Panc1 (cell line): ENCODE data around the gene DEFB119.

Experiments
- POLR2AphosphoS5 ChIP-seq: IDR thresholded peaks from 2 replicates; pipeline ENCODE4 v1.6.1; 2012; ENCODE audit warnings: mild to moderate bottlenecking, low read depth, low read length, moderate library complexity
- SIN3A ChIP-seq: IDR thresholded peaks from 2 replicates; pipeline ENCODE4 v1.6.1; 2012; ENCODE audit warnings: low read depth, mild to moderate bottlenecking, low read length, moderate library complexity, borderline replicate concordance; ENCODE audit not compliant: insufficient read depth
- TCF7L2 ChIP-seq: IDR thresholded peaks from 2 replicates; pipeline ENCODE4 v1.6.1; 2011; ENCODE audit warnings: mild to moderate bottlenecking, low read depth, low read length, inconsistent platforms
- TF ChIP-seq, protein P1 (sequence below): fragments of 450-650 bp; IDR thresholded peaks from 2 replicates; pipeline ENCODE4 v1.5.1; 2017; ENCODE audit warnings: mild to moderate bottlenecking
- TF ChIP-seq, protein P2 (sequence below), 2 experiments: IDR thresholded peaks; 2 replicates each; pipeline ENCODE4 v1.6.1; 2011 to 2012; ENCODE audit warnings: low read depth in 2 of 2, control low read depth in 1 of 2, low read length in 1 of 2, mild to moderate bottlenecking in 1 of 2, moderate library complexity in 1 of 2; ENCODE audit not compliant: insufficient read depth in 1 of 2

DNA sequence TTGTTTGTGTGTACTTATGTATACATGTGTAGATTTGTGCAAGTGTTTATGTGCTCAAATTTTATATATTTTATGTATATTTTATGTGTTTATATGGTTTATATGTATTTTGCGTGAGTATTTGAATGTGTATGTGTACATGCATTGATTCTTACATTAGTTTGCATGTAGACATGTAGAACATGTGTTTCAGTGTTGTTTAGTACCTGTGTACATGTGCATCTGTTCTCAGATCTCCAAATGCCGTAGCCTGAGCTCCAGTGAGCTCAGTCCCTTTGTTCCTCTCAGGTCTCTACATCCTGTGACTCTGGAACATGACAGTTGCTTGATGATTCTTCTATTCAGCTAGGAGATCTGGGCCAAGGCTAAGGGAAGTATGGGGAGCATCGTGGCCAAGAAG lies 4.5 kb upstream of the DEFB119 start:
- TF ChIP-seq POLR2AphosphoS5 (no peak), TCF7L2 (no peak), SIN3A (no peak)
- TF ChIP-seq, protein P1, sequence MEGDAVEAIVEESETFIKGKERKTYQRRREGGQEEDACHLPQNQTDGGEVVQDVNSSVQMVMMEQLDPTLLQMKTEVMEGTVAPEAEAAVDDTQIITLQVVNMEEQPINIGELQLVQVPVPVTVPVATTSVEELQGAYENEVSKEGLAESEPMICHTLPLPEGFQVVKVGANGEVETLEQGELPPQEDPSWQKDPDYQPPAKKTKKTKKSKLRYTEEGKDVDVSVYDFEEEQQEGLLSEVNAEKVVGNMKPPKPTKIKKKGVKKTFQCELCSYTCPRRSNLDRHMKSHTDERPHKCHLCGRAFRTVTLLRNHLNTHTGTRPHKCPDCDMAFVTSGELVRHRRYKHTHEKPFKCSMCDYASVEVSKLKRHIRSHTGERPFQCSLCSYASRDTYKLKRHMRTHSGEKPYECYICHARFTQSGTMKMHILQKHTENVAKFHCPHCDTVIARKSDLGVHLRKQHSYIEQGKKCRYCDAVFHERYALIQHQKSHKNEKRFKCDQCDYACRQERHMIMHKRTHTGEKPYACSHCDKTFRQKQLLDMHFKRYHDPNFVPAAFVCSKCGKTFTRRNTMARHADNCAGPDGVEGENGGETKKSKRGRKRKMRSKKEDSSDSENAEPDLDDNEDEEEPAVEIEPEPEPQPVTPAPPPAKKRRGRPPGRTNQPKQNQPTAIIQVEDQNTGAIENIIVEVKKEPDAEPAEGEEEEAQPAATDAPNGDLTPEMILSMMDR, result no peak
- TF ChIP-seq, protein P2, sequence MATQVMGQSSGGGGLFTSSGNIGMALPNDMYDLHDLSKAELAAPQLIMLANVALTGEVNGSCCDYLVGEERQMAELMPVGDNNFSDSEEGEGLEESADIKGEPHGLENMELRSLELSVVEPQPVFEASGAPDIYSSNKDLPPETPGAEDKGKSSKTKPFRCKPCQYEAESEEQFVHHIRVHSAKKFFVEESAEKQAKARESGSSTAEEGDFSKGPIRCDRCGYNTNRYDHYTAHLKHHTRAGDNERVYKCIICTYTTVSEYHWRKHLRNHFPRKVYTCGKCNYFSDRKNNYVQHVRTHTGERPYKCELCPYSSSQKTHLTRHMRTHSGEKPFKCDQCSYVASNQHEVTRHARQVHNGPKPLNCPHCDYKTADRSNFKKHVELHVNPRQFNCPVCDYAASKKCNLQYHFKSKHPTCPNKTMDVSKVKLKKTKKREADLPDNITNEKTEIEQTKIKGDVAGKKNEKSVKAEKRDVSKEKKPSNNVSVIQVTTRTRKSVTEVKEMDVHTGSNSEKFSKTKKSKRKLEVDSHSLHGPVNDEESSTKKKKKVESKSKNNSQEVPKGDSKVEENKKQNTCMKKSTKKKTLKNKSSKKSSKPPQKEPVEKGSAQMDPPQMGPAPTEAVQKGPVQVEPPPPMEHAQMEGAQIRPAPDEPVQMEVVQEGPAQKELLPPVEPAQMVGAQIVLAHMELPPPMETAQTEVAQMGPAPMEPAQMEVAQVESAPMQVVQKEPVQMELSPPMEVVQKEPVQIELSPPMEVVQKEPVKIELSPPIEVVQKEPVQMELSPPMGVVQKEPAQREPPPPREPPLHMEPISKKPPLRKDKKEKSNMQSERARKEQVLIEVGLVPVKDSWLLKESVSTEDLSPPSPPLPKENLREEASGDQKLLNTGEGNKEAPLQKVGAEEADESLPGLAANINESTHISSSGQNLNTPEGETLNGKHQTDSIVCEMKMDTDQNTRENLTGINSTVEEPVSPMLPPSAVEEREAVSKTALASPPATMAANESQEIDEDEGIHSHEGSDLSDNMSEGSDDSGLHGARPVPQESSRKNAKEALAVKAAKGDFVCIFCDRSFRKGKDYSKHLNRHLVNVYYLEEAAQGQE (IDR thresholded peaks at IDR 0.05; ENCODE audit: insufficient read depth in 1 of 2, low read depth in 2 of 2, low read length in 1 of 2), result no peak
